ENCODE measurements around the gene ASB8. TPM values are rescaled to one million over a fixed set of nuclear protein-coding genes. Genes with fewer than 3 reads are reported as not detected.

Gene ASB8
- total and polyA plus RNA-seq, 2 of the 4 experiments (the other 2 are of a cell fraction), result 22.9 to 26.7 TPM

- intact Hi-C loops (cut with micrococcal nuclease), result no loop called here
- peaks cover 1% of the 10 kb centered on the region; the same call in 1 of the 2 replicates for H3K9me1 ChIP-seq (ENCODE audit: insufficient read depth, low read length)
Measured at GRCh38 chr12:48202766-48203165, 45.5 kb upstream of the ASB8 start.

More at GRCh38 chr12:48202766-48203165, 45.5 kb upstream of the ASB8 start:
- H2BK5ac ChIP-seq (ENCODE audit: low read depth, low read length, poor library complexity, severe bottlenecking), result no peak overlapping the region
- no peak overlapping the region for H2AFZ ChIP-seq (replicated peaks; ENCODE audit: low read length, poor library complexity)
- WGBS, 2 experiments (ENCODE audit: extremely low coverage in 2 of 2, insufficient read length in 1 of 2), result no CpG with 5 or more reads among the region's 8 CpGs
- no peaks in the 10 kb centered on the region for H3K27me3 ChIP-seq (ENCODE audit: control insufficient read depth, insufficient read depth, low read length)
- H3K36me3 ChIP-seq (ENCODE audit: control insufficient read depth, insufficient read depth, low read length), result no peaks in the 10 kb centered on the region
- no peak overlapping the region for H3K4me3 ChIP-seq (ENCODE audit: insufficient read depth, low read depth, low read length)
- dilution Hi-C loops (cut with HindIII; ENCODE audit: low sequenced_read_pairs, unreplicated experiment) (no loop called here), in situ Hi-C loops (cut with MboI; ENCODE audit: low sequenced_read_pairs) (no loop called here)
- peaks cover 6% of the 10 kb centered on the region; the same call in 1 of the 2 replicates for H3K4me1 ChIP-seq (ENCODE audit: control insufficient read depth, insufficient read depth, low read length)
- H2BK20ac ChIP-seq (ENCODE audit: low read depth, low read length), result no peak overlapping the region
- no peak overlapping the region for H3K4ac ChIP-seq (ENCODE audit: low read depth, low read length)
- no peak overlapping the region for H2BK120ac ChIP-seq (ENCODE audit: low read depth, low read length)
- H3K4me2 ChIP-seq (ENCODE audit: low read depth, low read length), result no peak overlapping the region
- H3K23ac ChIP-seq (ENCODE audit: low read depth, low read length), result no peak overlapping the region
- no peak overlapping the region for H3K27ac ChIP-seq (ENCODE audit: insufficient read depth, low read length)
- no peak for TF ChIP-seq MXI1 (IDR thresholded peaks at IDR 0.05; ENCODE audit: borderline replicate concordance, low read depth, low read length)
- TF ChIP-seq RAD21 (IDR thresholded peaks at IDR 0.05; ENCODE audit: low read length), result no peak
- no peak for TF ChIP-seq POLR2A (IDR thresholded peaks at IDR 0.05; ENCODE audit: low read depth, low read length)
- TF ChIP-seq MAZ (IDR thresholded peaks at IDR 0.05; ENCODE audit: borderline replicate concordance, low read depth, low read length), result no peak
- no peak for TF ChIP-seq CTCF (conservative IDR thresholded peaks at IDR 0.05; ENCODE audit: low read depth, low read length)
- no peak for TF ChIP-seq MAFK (IDR thresholded peaks at IDR 0.05; ENCODE audit: low read depth, low read length)
- no peak for TF ChIP-seq NFE2L2 (IDR thresholded peaks at IDR 0.05; ENCODE audit: low read depth, low read length)
- no peak for TF ChIP-seq SMC3 (IDR thresholded peaks at IDR 0.05; ENCODE audit: low read depth, low read length)
- no peak for TF ChIP-seq RCOR1 (IDR thresholded peaks at IDR 0.05; ENCODE audit: insufficient replicate concordance, low read length)
- no peak for TF ChIP-seq ELK1 (IDR thresholded peaks at IDR 0.05; ENCODE audit: borderline replicate concordance, low read depth, low read length)
- TF ChIP-seq USF2 (IDR thresholded peaks at IDR 0.05; ENCODE audit: low read depth, low read length), result no peak
- no peak for TF ChIP-seq BHLHE40 (IDR thresholded peaks at IDR 0.05; ENCODE audit: low read depth, low read length)
- no peak for TF ChIP-seq CEBPB (IDR thresholded peaks at IDR 0.05; ENCODE audit: low read depth, low read length)
- no peak for TF ChIP-seq RFX5 (IDR thresholded peaks at IDR 0.05; ENCODE audit: low read depth, low read length)
- TF ChIP-seq CHD1 (IDR thresholded peaks at IDR 0.05; ENCODE audit: low read depth, low read length), result no peak
- no peak overlapping the region for H4K91ac ChIP-seq (ENCODE audit: insufficient read depth, low read depth, low read length)
- no peak overlapping the region for H3K56ac ChIP-seq (ENCODE audit: extremely low read depth, insufficient read depth, low read length)
- no peak overlapping the region for H4K8ac ChIP-seq (ENCODE audit: low read depth in 2 of 2, low read length in 2 of 2)
- ATAC-seq (ENCODE audit: low read depth), result no peak
- no peak for DNase-seq
- no TSS peak for BruUV-seq (replicated peaks)
- ChIA-PET CTCF (no interaction called here), POLR2A (ENCODE audit: unreplicated experiment) (no interaction called here)
- H3K18ac ChIP-seq (ENCODE audit: low read depth, low read length), result no peak overlapping the region
- no peak overlapping the region for H3K14ac ChIP-seq (replicated peaks; ENCODE audit: low read depth, low read length)
- H4K20me1 ChIP-seq (ENCODE audit: insufficient read depth, low read length), result no peaks in the 10 kb centered on the region
- H2AK5ac ChIP-seq (ENCODE audit: low read depth, low read length), result no peak overlapping the region; the same call in 1 of the 2 replicates
- peaks cover 2% of the 10 kb centered on the region; the same call in 1 of the 2 replicates for H3K9me3 ChIP-seq (ENCODE audit: control insufficient read depth, insufficient read depth, low read length)
- no peak overlapping the region for H4K5ac ChIP-seq (ENCODE audit: low read depth, low read length)
- H3K9ac ChIP-seq (ENCODE audit: low read depth, low read length), result no peak overlapping the region
- no peak overlapping the region for H2BK15ac ChIP-seq (ENCODE audit: low read depth, low read length)
- H2AK9ac ChIP-seq (replicated peaks; ENCODE audit: low read depth, low read length, poor library complexity), result no peak overlapping the region
- peaks cover 0 to 8% of the 10 kb centered on the region in 2 experiments; a peak in 2 of 4 replicates for H3K79me1 ChIP-seq (ENCODE audit: low read depth in 1 of 2, low read length in 2 of 2)

Data from IMR-90 (cell line).